HEK293 (cell line): ENCODE measurements around the gene SRSF1.

ENCODE experiments used
- CTCF ChIA-PET: fragments of 350-600 bp; formaldehyde crosslinking; extraction: SDS; loops from one replicate; lab custom pipeline; 2021; ENCODE audit warnings: antibody characterized with exemption; lab: Yijun Ruan, JAX
- POLR2A ChIA-PET: fragments of 300-600 bp; formaldehyde crosslinking; extraction: SDS; loops from one replicate; lab custom pipeline; 2020; ENCODE audit warnings: antibody characterized with exemption, inconsistent platforms; lab: Yijun Ruan, JAX
- H3K27ac ChIP-seq: fragments of 200-500 bp; sonication (Bioruptor generic); 2 replicates; pipeline ENCODE4 v1.5.1; 2014; ENCODE audit warnings: low read depth, low read length, control low read depth, inconsistent platforms; ENCODE audit errors: extremely low read depth
- H3K36me3 ChIP-seq, 2 experiments: fragments of 200-500 bp in 1 of 2; sonication (Bioruptor generic) in 1 of 2; 1 replicate in 1 of 2; 2 replicates in 1 of 2; pipeline ENCODE4 v1.5.1; 2014 to 2017; ENCODE audit warnings: inconsistent platforms in 2 of 2, low read length in 2 of 2; ENCODE audit not compliant: control insufficient read depth in 2 of 2, insufficient read depth in 1 of 2
- H3K4me1 ChIP-seq: fragments of 200-500 bp; sonication (Bioruptor generic); 2 replicates; pipeline ENCODE4 v1.5.1; 2014; ENCODE audit warnings: mild to moderate bottlenecking, low read length, inconsistent platforms; ENCODE audit not compliant: control insufficient read depth, insufficient read depth
- H3K4me3 ChIP-seq: 2 replicates; pipeline ENCODE4 v1.5.1; 2011; ENCODE audit warnings: low read depth, mild to moderate bottlenecking, control low read depth, low read length, moderate library complexity
- H3K9me3 ChIP-seq: fragments of 200-500 bp; sonication (Bioruptor generic); 2 replicates; pipeline ENCODE4 v1.5.1; 2014; ENCODE audit warnings: low read depth, low read length, inconsistent platforms; ENCODE audit not compliant: control insufficient read depth, insufficient read depth
- IKZF3 ChIP-seq: fragments of 450-650 bp; IDR thresholded peaks from 2 replicates; pipeline ENCODE4 v1.5.0; 2018; ENCODE audit warnings: missing biosample characterization, mild to moderate bottlenecking, missing genetic modification characterization, moderate library complexity
- KLF1 ChIP-seq: fragments of 450-650 bp; formaldehyde crosslinking; IDR thresholded peaks from 2 replicates; pipeline ENCODE4 v1.5.1; 2016; ENCODE audit warnings: missing biosample characterization, missing genetic modification characterization
- PRDM1 ChIP-seq: fragments of 450-650 bp; formaldehyde crosslinking; IDR thresholded peaks from 2 replicates; pipeline ENCODE4; 2016; ENCODE audit warnings: missing biosample characterization, missing genetic modification characterization
- PRDM4 ChIP-seq: fragments of 450-650 bp; formaldehyde crosslinking; IDR thresholded peaks from 2 replicates; pipeline ENCODE4 v1.5.1; 2017; ENCODE audit warnings: missing biosample characterization, missing genetic modification characterization
- SALL2 ChIP-seq: fragments of 450-650 bp; formaldehyde crosslinking; IDR thresholded peaks from 2 replicates; pipeline ENCODE4 v1.5.0; 2017; ENCODE audit warnings: missing biosample characterization, mild to moderate bottlenecking, missing genetic modification characterization, borderline replicate concordance
- ZFP3 ChIP-seq: fragments of 450-650 bp; formaldehyde crosslinking; IDR thresholded peaks from 2 replicates; pipeline ENCODE4 v1.5.1; 2016; ENCODE audit warnings: low read depth, missing biosample characterization, missing genetic modification characterization
- ZFP37 ChIP-seq: fragments of 450-650 bp; formaldehyde crosslinking; IDR thresholded peaks from 2 replicates; pipeline ENCODE4 v1.5.1; 2016; ENCODE audit warnings: missing biosample characterization, missing genetic modification characterization
- ZNF146 ChIP-seq: fragments of 450-650 bp; formaldehyde crosslinking; IDR thresholded peaks from 2 replicates; pipeline ENCODE4 v1.5.1; 2016; ENCODE audit warnings: missing biosample characterization, missing genetic modification characterization
- ZNF169 ChIP-seq: fragments of 450-650 bp; formaldehyde crosslinking; IDR thresholded peaks from 2 replicates; pipeline ENCODE4 v1.5.1; 2016; ENCODE audit warnings: missing biosample characterization, missing genetic modification characterization
- ZNF175 ChIP-seq: fragments of 450-650 bp; formaldehyde crosslinking; IDR thresholded peaks from 2 replicates; pipeline ENCODE4 v1.5.1; 2016; ENCODE audit warnings: missing biosample characterization, missing genetic modification characterization
- ZNF221 ChIP-seq: fragments of 450-650 bp; formaldehyde crosslinking; IDR thresholded peaks from 2 replicates; pipeline ENCODE4 v1.5.1; 2017; ENCODE audit warnings: missing biosample characterization, missing genetic modification characterization, borderline replicate concordance
- ZNF23 ChIP-seq: fragments of 450-650 bp; formaldehyde crosslinking; IDR thresholded peaks from 2 replicates; pipeline ENCODE4 v1.5.1; 2016; ENCODE audit warnings: missing biosample characterization, missing genetic modification characterization, borderline replicate concordance
- ZNF239 ChIP-seq: fragments of 450-650 bp; formaldehyde crosslinking; IDR thresholded peaks from 2 replicates; pipeline ENCODE4 v1.5.1; 2016; ENCODE audit warnings: missing biosample characterization, missing genetic modification characterization
- ZNF24 ChIP-seq: fragments of 450-650 bp; formaldehyde crosslinking; IDR thresholded peaks from 2 replicates; pipeline ENCODE4 v1.5.1; 2016; ENCODE audit warnings: missing biosample characterization, missing genetic modification characterization
- ZNF324 ChIP-seq: fragments of 450-650 bp; formaldehyde crosslinking; IDR thresholded peaks from 2 replicates; pipeline ENCODE4 v1.5.1; 2016; ENCODE audit warnings: missing biosample characterization, missing genetic modification characterization
- ZNF335 ChIP-seq: fragments of 450-650 bp; formaldehyde crosslinking; conservative IDR thresholded peaks from 2 replicates; pipeline ENCODE4 v1.5.1; 2016; ENCODE audit warnings: missing biosample characterization, missing genetic modification characterization
- ZNF473 ChIP-seq: fragments of 450-650 bp; formaldehyde crosslinking; IDR thresholded peaks from 2 replicates; pipeline ENCODE4 v1.5.1; 2017; ENCODE audit warnings: missing biosample characterization, missing genetic modification characterization
- ZNF48 ChIP-seq: fragments of 450-650 bp; formaldehyde crosslinking; IDR thresholded peaks from 2 replicates; pipeline ENCODE4 v1.5.1; 2016; ENCODE audit warnings: missing biosample characterization, missing genetic modification characterization
- ZNF544 ChIP-seq: fragments of 450-650 bp; formaldehyde crosslinking; IDR thresholded peaks from 2 replicates; pipeline ENCODE4 v1.5.0; 2017; ENCODE audit warnings: missing biosample characterization, missing genetic modification characterization
- ZNF596 ChIP-seq: fragments of 450-650 bp; IDR thresholded peaks from 2 replicates; pipeline ENCODE4 v1.5.0; 2018; ENCODE audit warnings: missing biosample characterization, mild to moderate bottlenecking, missing genetic modification characterization, moderate library complexity
- ZXDB ChIP-seq: fragments of 450-650 bp; formaldehyde crosslinking; IDR thresholded peaks from 2 replicates; pipeline ENCODE4 v1.5.1; 2016; ENCODE audit warnings: missing biosample characterization, missing genetic modification characterization
- TF ChIP-seq, protein P1 (sequence below): fragments of 450-650 bp; IDR thresholded peaks from 2 replicates; pipeline ENCODE4 v1.5.1; 2018; ENCODE audit warnings: missing biosample characterization, missing genetic modification characterization
- TF ChIP-seq, protein P2 (sequence below): fragments of 450-650 bp; formaldehyde crosslinking; IDR thresholded peaks from 2 replicates; pipeline ENCODE4 v1.5.1; 2016; ENCODE audit warnings: missing biosample characterization, missing genetic modification characterization
- TF ChIP-seq, protein P3 (sequence below): fragments of 450-650 bp; formaldehyde crosslinking; IDR thresholded peaks from 2 replicates; pipeline ENCODE4 v1.5.1; 2016; ENCODE audit warnings: missing biosample characterization, missing genetic modification characterization
- TF ChIP-seq, protein P4 (sequence below): fragments of 450-650 bp; formaldehyde crosslinking; IDR thresholded peaks from 2 replicates; pipeline ENCODE4 v1.5.1; 2016; ENCODE audit warnings: missing biosample characterization, missing genetic modification characterization

SRSF1 gene

DNA sequence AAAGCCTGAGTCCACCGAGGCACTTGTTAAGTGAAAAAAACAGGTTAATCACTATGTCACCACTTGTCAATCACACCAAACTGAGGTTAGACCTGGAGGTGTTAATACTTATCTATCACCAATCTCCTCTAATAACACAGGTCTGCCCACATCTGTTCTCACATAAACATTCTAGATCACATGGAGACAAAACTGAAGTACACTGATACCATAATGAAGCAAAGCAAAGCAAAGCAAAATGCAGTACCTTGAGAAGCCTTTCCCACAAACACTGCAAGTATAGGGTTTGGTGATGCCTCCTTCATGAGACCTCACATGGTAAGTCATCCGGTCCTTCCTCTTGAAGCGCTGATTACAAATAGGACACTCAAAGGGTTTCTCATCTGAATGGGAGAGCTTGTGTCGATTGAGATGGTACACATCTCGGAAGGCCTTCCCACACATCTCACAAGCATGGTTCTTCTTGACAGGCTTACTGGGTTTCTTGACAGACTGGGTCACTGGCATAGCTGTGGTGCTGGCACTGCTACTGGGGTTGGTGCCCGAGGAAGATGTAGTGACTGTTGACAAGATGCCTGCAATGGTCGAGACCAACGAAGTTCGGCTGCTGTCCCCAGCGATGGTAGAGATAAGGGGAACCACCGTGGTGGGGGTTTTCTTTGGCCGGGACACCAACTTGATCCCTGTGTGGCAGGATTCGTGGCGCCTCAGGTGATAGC, 24.4 kb downstream of the SRSF1 start:
- H3K36me3 ChIP-seq = peaks cover 48 to 61% of the 10 kb centered on the region in 2 experiments
- TF ChIP-seq ZNF596 (tag by site-specific recombination) (no peak), ZNF324 (tag by site-specific recombination) (no peak), ZNF335 (tag by site-specific recombination) (no peak), ZNF169 (tag by site-specific recombination) (no peak), ZNF221 (tag by site-specific recombination) (no peak), ZFP3 (no peak), IKZF3 (tag by site-specific recombination) (no peak), ZNF175 (tag by site-specific recombination) (no peak), ZNF24 (tag by site-specific recombination) (no peak), ZNF23 (tag by site-specific recombination) (no peak), ZNF473 (no peak), ZNF146 (tag by site-specific recombination) (no peak)
- TF ChIP-seq, protein P1, sequence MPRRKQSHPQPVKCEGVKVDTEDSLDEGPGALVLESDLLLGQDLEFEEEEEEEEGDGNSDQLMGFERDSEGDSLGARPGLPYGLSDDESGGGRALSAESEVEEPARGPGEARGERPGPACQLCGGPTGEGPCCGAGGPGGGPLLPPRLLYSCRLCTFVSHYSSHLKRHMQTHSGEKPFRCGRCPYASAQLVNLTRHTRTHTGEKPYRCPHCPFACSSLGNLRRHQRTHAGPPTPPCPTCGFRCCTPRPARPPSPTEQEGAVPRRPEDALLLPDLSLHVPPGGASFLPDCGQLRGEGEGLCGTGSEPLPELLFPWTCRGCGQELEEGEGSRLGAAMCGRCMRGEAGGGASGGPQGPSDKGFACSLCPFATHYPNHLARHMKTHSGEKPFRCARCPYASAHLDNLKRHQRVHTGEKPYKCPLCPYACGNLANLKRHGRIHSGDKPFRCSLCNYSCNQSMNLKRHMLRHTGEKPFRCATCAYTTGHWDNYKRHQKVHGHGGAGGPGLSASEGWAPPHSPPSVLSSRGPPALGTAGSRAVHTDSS (tag by site-specific recombination) = no peak
- TF ChIP-seq, protein P2, sequence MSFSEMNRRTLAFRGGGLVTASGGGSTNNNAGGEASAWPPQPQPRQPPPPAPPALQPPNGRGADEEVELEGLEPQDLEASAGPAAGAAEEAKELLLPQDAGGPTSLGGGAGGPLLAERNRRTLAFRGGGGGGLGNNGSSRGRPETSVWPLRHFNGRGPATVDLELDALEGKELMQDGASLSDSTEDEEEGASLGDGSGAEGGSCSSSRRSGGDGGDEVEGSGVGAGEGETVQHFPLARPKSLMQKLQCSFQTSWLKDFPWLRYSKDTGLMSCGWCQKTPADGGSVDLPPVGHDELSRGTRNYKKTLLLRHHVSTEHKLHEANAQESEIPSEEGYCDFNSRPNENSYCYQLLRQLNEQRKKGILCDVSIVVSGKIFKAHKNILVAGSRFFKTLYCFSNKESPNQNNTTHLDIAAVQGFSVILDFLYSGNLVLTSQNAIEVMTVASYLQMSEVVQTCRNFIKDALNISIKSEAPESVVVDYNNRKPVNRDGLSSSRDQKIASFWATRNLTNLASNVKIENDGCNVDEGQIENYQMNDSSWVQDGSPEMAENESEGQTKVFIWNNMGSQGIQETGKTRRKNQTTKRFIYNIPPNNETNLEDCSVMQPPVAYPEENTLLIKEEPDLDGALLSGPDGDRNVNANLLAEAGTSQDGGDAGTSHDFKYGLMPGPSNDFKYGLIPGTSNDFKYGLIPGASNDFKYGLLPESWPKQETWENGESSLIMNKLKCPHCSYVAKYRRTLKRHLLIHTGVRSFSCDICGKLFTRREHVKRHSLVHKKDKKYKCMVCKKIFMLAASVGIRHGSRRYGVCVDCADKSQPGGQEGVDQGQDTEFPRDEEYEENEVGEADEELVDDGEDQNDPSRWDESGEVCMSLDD (tag by site-specific recombination) = no peak
- TF ChIP-seq, all 188 proteins: peak for 0
- CTCF ChIA-PET = interaction anchor here (0.7 to 3.9 kb wide), 10 partner anchors 12 to 125 kb away, joined by 3 to 18 read pairs (median 4); partner anchors contain the start of gene CUEDC1
- no peaks in the 10 kb centered on the region for H3K9me3 ChIP-seq
- peaks cover 26% of the 10 kb centered on the region for H3K4me1 ChIP-seq
- H3K27ac ChIP-seq = no peak overlapping the region
- POLR2A ChIA-PET = interaction anchor here (1.2 to 1.7 kb wide), 2 partner anchors 100 to 133 kb away, joined by 3 to 4 read pairs; partner anchors contain the start of gene MRPS23
- H3K4me3 ChIP-seq = no peak overlapping the region

GRCh38 chr17:57980522-57980921, 26.5 kb downstream of the SRSF1 start:
- ChIA-PET POLR2A (interaction anchor here (1.1 to 2.1 kb wide), 2 partner anchors 11 to 24 kb away, joined by 4 to 6 read pairs; partner anchors contain the start of gene CUEDC1), CTCF (interaction anchor here (0.5 to 3.9 kb wide), 11 partner anchors 9 to 269 kb away, joined by 3 to 18 read pairs (median 4); no protein-coding TSS in a partner anchor)
- Histone ChIP-seq H3K9me3 (no peaks in the 10 kb centered on the region), H3K4me3 (no peak overlapping the region), H3K36me3 (peaks cover 68 to 81% of the 10 kb centered on the region in 2 experiments), H3K4me1 (peaks cover 16% of the 10 kb centered on the region), H3K27ac (no peak overlapping the region)
- TF ChIP-seq, protein P3, sequence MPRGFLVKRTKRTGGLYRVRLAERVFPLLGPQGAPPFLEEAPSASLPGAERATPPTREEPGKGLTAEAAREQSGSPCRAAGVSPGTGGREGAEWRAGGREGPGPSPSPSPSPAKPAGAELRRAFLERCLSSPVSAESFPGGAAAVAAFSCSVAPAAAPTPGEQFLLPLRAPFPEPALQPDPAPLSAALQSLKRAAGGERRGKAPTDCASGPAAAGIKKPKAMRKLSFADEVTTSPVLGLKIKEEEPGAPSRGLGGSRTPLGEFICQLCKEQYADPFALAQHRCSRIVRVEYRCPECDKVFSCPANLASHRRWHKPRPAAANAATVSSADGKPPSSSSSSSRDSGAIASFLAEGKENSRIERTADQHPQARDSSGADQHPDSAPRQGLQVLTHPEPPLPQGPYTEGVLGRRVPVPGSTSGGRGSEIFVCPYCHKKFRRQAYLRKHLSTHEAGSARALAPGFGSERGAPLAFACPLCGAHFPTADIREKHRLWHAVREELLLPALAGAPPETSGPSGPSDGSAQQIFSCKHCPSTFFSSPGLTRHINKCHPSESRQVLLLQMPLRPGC (tag by site-specific recombination) = no peak
- no peak for TF ChIP-seq SALL2
- TF ChIP-seq, protein P4, sequence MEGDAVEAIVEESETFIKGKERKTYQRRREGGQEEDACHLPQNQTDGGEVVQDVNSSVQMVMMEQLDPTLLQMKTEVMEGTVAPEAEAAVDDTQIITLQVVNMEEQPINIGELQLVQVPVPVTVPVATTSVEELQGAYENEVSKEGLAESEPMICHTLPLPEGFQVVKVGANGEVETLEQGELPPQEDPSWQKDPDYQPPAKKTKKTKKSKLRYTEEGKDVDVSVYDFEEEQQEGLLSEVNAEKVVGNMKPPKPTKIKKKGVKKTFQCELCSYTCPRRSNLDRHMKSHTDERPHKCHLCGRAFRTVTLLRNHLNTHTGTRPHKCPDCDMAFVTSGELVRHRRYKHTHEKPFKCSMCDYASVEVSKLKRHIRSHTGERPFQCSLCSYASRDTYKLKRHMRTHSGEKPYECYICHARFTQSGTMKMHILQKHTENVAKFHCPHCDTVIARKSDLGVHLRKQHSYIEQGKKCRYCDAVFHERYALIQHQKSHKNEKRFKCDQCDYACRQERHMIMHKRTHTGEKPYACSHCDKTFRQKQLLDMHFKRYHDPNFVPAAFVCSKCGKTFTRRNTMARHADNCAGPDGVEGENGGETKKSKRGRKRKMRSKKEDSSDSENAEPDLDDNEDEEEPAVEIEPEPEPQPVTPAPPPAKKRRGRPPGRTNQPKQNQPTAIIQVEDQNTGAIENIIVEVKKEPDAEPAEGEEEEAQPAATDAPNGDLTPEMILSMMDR = no peak
- no peak for TF ChIP-seq ZXDB (tag by site-specific recombination)
- TF ChIP-seq ZFP37 = no peak
- TF ChIP-seq ZNF48 (tag by site-specific recombination) = no peak
- TF ChIP-seq KLF1 = no peak
- no peak for TF ChIP-seq ZNF544 (tag by site-specific recombination)
- TF ChIP-seq PRDM4 (tag by site-specific recombination) = no peak
- no peak for TF ChIP-seq ZNF239
- no peak for TF ChIP-seq ZNF175 (tag by site-specific recombination)
- no peak for TF ChIP-seq PRDM1 (tag by site-specific recombination)
